Measurements from ENCODE around the gene CIAO2B. TPM values are rescaled to one million over a fixed set of nuclear protein-coding genes. Genes with fewer than 3 reads are reported as not detected.

CIAO2B gene
- total RNA-seq, 2 donors from 2014 or later, result 153 to 167 TPM

- Mint-ChIP-seq H3K9me3 (no peaks in the 10 kb centered on the region), H3K27me3 (no peaks in the 10 kb centered on the region), H3K36me3 (ENCODE audit: low read depth) (no peaks in the 10 kb centered on the region), H3K4me3 (no peak overlapping the region), H3K4me1 (no peaks in the 10 kb centered on the region), H3K27ac (no peak overlapping the region)
- ATAC-seq (replicated peaks), result no peak
Observed at GRCh38 chr16:66911801-66912200, 22.4 kb downstream of the CIAO2B start.

- Mint-ChIP-seq H3K9me3 (no peaks in the 10 kb centered on the region), H3K4me3 (no peak overlapping the region), H3K27me3 (no peaks in the 10 kb centered on the region), H3K27ac (no peak overlapping the region), H3K36me3 (ENCODE audit: low read depth) (no peaks in the 10 kb centered on the region), H3K4me1 (peaks cover 5% of the 10 kb centered on the region)
- no peak for ATAC-seq (replicated peaks)
Observed at GRCh38 chr16:66911112-66911511, 23.1 kb downstream of the CIAO2B start.

DNA sequence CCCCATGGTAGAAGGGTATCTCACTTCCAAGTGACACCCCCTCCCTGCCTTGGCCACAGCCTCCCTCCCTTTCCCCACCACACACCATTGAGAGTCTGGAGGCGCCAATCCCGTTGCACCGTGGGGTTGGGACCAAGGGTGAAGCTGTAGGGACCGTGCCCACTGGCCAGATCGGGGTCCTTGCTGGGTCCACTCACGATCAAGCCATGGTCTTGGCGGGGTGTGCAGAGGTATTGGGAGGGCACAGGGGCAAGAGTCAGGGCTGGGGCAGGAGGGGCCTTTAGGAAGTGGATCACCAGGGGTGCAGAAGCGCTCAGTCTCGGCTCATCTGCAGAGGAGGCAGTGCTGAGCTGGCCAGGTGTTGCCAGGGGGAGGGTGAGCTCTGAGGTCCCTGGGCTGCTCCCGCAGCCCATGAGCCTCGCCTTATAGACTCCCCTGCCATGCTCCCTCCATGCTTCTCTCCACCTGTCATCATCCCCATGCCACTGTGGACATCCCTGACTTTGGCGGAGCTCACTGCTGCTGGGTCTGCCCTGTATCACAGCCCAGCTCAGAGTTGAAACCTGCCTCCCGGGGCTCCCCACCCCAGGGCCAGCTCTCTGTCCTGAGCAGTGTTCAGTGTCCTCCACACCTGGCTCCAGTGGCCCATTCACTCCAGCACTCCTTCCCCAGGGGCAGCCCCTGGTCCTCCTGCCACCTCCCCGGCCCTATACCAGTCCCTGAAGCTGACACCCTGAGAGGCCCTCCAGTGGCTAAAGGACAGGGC is 23.8 kb downstream of the CIAO2B start:
- Mint-ChIP-seq H3K4me3 (no peak overlapping the region), H3K27ac (no peak overlapping the region), H3K9me3 (no peaks in the 10 kb centered on the region), H3K27me3 (no peaks in the 10 kb centered on the region), H3K36me3 (ENCODE audit: low read depth) (no peaks in the 10 kb centered on the region), H3K4me1 (peaks cover 9% of the 10 kb centered on the region)
- ATAC-seq (replicated peaks), result no peak

DNA sequence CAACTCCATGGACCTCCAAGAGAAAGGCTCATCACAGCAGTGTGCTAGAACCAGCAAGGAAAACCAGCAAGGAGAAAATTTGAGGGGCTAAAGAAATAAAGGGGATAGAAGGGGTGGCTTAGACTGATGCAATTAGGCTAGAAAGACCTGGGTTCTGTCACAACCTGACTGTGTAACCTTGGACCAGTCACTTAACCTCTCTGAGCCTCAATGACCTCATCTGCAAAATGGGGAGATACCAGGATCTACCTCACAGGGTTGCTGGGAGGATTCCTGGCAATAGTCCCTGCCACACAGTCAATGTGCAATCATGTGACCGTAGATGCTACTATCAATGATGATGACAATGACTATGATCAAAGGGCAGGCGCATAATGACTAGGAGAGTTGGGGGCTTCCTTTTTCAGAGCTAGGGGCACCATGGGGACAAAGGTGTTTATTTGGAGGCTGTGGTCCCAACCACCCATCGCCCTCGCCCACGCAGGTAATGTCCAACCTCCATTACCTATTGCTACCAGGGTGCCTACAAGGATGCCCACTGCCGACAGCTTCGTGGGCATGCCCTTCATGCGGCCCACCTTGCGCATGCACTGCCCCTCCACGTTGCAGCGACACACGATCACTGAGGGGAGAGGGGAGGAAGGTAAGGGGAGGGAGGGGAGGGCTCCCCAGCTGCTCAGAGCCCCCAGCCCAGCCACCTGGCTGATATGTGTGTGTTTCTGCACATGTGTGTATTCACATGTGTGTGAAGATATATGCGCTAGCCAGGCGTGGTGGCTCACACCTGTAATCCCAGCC is 25.2 kb downstream of the CIAO2B start:
- Mint-ChIP-seq H3K9me3 (no peaks in the 10 kb centered on the region), H3K4me3 (no peak overlapping the region), H3K4me1 (peaks cover 9% of the 10 kb centered on the region), H3K36me3 (ENCODE audit: low read depth) (no peaks in the 10 kb centered on the region), H3K27ac (peak overlapping the region; percentile 74), H3K27me3 (no peaks in the 10 kb centered on the region)
- ATAC-seq (replicated peaks), result no peak

GRCh38 chr16:66908116-66908515 is 26.1 kb downstream of the CIAO2B start:
- H3K27me3 Mint-ChIP-seq, result no peaks in the 10 kb centered on the region
- ATAC-seq (replicated peaks), result no peak
- no peaks in the 10 kb centered on the region for H3K36me3 Mint-ChIP-seq (ENCODE audit: low read depth)

DNA sequence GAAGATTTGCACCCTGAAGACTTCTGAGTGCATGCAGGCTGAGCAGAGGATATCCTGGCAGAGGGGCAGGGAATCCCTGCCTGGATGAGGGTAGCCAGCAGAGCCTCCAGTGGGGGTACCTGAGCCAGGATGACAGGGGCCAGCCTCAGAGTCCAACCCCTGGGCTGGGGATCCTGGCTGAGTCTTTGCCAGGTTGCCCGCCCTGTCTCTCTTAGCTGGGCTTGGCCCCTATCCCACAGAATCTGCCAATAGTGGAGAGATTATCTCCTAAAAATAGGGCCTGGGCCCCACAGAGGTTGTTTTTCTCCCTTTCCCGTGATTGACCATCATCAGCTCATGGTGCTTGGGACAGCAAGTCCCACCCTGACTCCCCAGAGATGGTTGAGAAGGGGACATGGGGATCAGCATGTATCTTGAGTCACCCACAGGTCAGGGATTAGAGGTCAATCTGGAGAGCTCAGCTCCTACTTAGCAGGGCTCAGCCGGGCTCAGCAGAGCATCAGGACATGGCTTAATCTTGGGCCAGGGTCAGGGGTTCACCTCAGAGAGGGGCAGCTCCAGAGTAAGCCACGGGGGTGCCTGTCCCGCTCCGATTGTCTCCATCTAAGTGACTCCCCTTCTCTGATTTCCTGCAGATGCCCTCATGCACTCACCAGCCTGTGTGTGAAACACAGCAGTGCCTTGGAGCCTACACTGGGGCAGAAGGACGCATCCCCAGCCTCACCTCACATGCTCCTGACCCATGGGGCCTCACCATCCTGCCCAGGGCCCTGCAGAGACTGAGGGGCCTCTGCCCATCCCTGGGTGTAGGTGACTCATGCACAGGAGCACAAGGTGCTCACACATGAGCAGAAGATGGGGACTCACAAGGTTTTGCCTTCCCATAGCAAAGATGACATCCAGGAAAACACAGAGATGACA is 27.0 kb downstream of the CIAO2B start:
- Mint-ChIP-seq H3K9me3 (no peaks in the 10 kb centered on the region), H3K4me3 (no peak overlapping the region), H3K27ac (peak overlapping the region; percentile 74), H3K27me3 (no peaks in the 10 kb centered on the region), H3K4me1 (peaks cover 9% of the 10 kb centered on the region), H3K36me3 (ENCODE audit: low read depth) (no peaks in the 10 kb centered on the region)
- ATAC-seq (replicated peaks), result no peak

More at GRCh38 chr16:66908116-66908515, 26.1 kb downstream of the CIAO2B start:
- Mint-ChIP-seq H3K9me3 (no peaks in the 10 kb centered on the region), H3K4me1 (peaks cover 9% of the 10 kb centered on the region), H3K27ac (peak overlapping the region; percentile 74), H3K4me3 (no peak overlapping the region)

GRCh38 chr16:66905633-66906539 is 28.3 kb downstream of the CIAO2B start:
- no peak overlapping the region for H3K27ac Mint-ChIP-seq
- peak; percentile 38 for ATAC-seq (replicated peaks)
- peaks cover 9% of the 10 kb centered on the region for H3K4me1 Mint-ChIP-seq
- H3K4me3 Mint-ChIP-seq, result no peak overlapping the region
- H3K27me3 Mint-ChIP-seq, result no peaks in the 10 kb centered on the region
- no peaks in the 10 kb centered on the region for H3K9me3 Mint-ChIP-seq
- no peaks in the 10 kb centered on the region for H3K36me3 Mint-ChIP-seq (ENCODE audit: low read depth)

- Mint-ChIP-seq H3K36me3 (ENCODE audit: low read depth) (no peaks in the 10 kb centered on the region), H3K9me3 (no peaks in the 10 kb centered on the region), H3K4me1 (peaks cover 9% of the 10 kb centered on the region), H3K4me3 (no peak overlapping the region), H3K27ac (no peak overlapping the region), H3K27me3 (no peaks in the 10 kb centered on the region)
- no peak for ATAC-seq (replicated peaks)
Observed at GRCh38 chr16:66904846-66905632, 29.2 kb downstream of the CIAO2B start.

GRCh38 chr16:66904428-66904845 is 29.8 kb downstream of the CIAO2B start:
- H3K4me3 Mint-ChIP-seq, result no peak overlapping the region
- no peak for ATAC-seq (replicated peaks)

GRCh38 chr16:66903544-66904427 is 30.4 kb downstream of the CIAO2B start:
- ATAC-seq (replicated peaks), result no peak
- Mint-ChIP-seq H3K36me3 (ENCODE audit: low read depth) (no peaks in the 10 kb centered on the region), H3K27me3 (no peaks in the 10 kb centered on the region), H3K27ac (no peak overlapping the region), H3K9me3 (no peaks in the 10 kb centered on the region), H3K4me1 (peaks cover 9% of the 10 kb centered on the region), H3K4me3 (no peak overlapping the region)

More at GRCh38 chr16:66904428-66904845, 29.8 kb downstream of the CIAO2B start:
- H3K27ac Mint-ChIP-seq, result no peak overlapping the region
- H3K4me1 Mint-ChIP-seq, result peaks cover 9% of the 10 kb centered on the region
- no peaks in the 10 kb centered on the region for H3K9me3 Mint-ChIP-seq
- H3K36me3 Mint-ChIP-seq (ENCODE audit: low read depth), result no peaks in the 10 kb centered on the region
- H3K27me3 Mint-ChIP-seq, result no peaks in the 10 kb centered on the region

GRCh38 chr16:66902648-66903543 is 31.3 kb downstream of the CIAO2B start:
- no peaks in the 10 kb centered on the region for H3K27me3 Mint-ChIP-seq
- no peak for ATAC-seq (replicated peaks)
- peaks cover 9% of the 10 kb centered on the region for H3K4me1 Mint-ChIP-seq
- no peak overlapping the region for H3K27ac Mint-ChIP-seq
- no peaks in the 10 kb centered on the region for H3K9me3 Mint-ChIP-seq
- no peaks in the 10 kb centered on the region for H3K36me3 Mint-ChIP-seq (ENCODE audit: low read depth)
- H3K4me3 Mint-ChIP-seq, result no peak overlapping the region
